Sigmoid colon (tissue), 7 donors: ENCODE data around the gene SLC6A18. TPM values are rescaled to one million over a fixed set of nuclear protein-coding genes. Genes with fewer than 3 reads are reported as not detected.

Experiments
- DNase-seq: peaks from one replicate; pipeline ENCODE4 v3.0.0-alpha.2; 2019
- H3K27ac ChIP-seq, 4 donors: fragments of 200-600 bp; sonication (generic); one replicate each; pipeline ENCODE4 v1.5.1; 2016 to 2019; ENCODE audit warnings: mild to moderate bottlenecking in 1 of 4
- H3K27me3 ChIP-seq, 3 donors: fragments of 200-600 bp; sonication (generic); one replicate each; pipeline ENCODE4 v1.5.1; 2019; ENCODE audit warnings: mild to moderate bottlenecking in 1 of 3
- H3K36me3 ChIP-seq, 4 donors: fragments of 200-600 bp; sonication (generic); one replicate each; pipeline ENCODE4 v1.5.1; 2016 to 2019
- H3K4me1 ChIP-seq, 4 donors: fragments of 200-600 bp; sonication (generic); one replicate each; pipeline ENCODE4 v1.5.1; 2017 to 2019
- H3K4me3 ChIP-seq, 4 donors: fragments of 200-600 bp; sonication (generic); one replicate each; pipeline ENCODE4 v1.5.1; 2017 to 2019; ENCODE audit warnings: mild to moderate bottlenecking in 2 of 4, moderate library complexity in 1 of 4
- H3K9me3 ChIP-seq, 4 donors: fragments of 200-600 bp in 3 of 4; sonication (generic) in 3 of 4; one replicate each; pipeline versions ENCODE4 v1.5.1 to v1.6.1; 2013 to 2019
- CTCF ChIP-seq, 4 experiments: fragments of 450-650 bp in 3 of 4; fragments of 200-600 bp in 1 of 4; IDR thresholded peaks; one replicate each; pipeline ENCODE4 v1.5.1; 2016 to 2019; ENCODE audit warnings: antibody characterized with exemption in 4 of 4, mild to moderate bottlenecking in 3 of 4, moderate library complexity in 2 of 4
- EP300 ChIP-seq, 4 donors: sonication (generic); formaldehyde crosslinking; IDR thresholded peaks; one replicate each; pipeline ENCODE4 v1.6.1; 2017; ENCODE audit warnings: antibody characterized with exemption in 4 of 4
- POLR2A ChIP-seq, 2 donors: fragments of 450-650 bp; IDR thresholded peaks; one replicate each; pipeline ENCODE4 v1.6.1; 2016; ENCODE audit warnings: antibody characterized with exemption in 2 of 2, mild to moderate bottlenecking in 2 of 2, moderate library complexity in 2 of 2
- POLR2AphosphoS5 ChIP-seq, 4 donors: sonication (generic); formaldehyde crosslinking; IDR thresholded peaks; one replicate each; pipeline ENCODE4 v1.6.1; 2017; ENCODE audit warnings: antibody characterized with exemption in 4 of 4
- WGBS, 2 donors: extraction: QIAGEN DNeasy Blood & Tissue Kit; methylation state at CpG; one replicate each; pipeline ENCODE4 v1.1.7; 2013; 5-methylcytosine and 5-hydroxymethylcytosine counted together
- intact Hi-C: fragments of 100-400 bp; cut with DNase I; formaldehyde crosslinking; loops from one replicate; pipeline ENCODE4 v1.15.1; 2023
- polyA plus RNA-seq, 3 donors: library from polyadenylated mRNA; stranded (reverse); fragments of 200-250 nt; gene quantifications; one replicate each; pipeline ENCODE4 v1.2.3, GENCODE V29; 2013
- total RNA-seq, 4 donors: library from RNA; depleted of rRNA; stranded (reverse); fragments of >200 nt; gene quantifications; one replicate each; pipeline ENCODE4 v1.1.0, GENCODE V29; 2016
- donor health status: healthy with polysubstance abuse.
- donor health status: Bipolar disorder and iron deficiency.
- donor health status: healthy.

SLC6A18 gene
- total and polyA plus RNA-seq, 7 donors, result 0.07 TPM; not detected in 6

- intact Hi-C loops, result no loop called here
- Histone ChIP-seq H3K36me3 (no peaks in the 10 kb centered on the region), H3K27me3 (peaks cover 0 to 26% (median 11%) of the 10 kb centered on the region in 3 donors), H3K27ac (no peak overlapping the region), H3K4me1 (no peaks in the 10 kb centered on the region), H3K9me3 (no peaks in the 10 kb centered on the region), H3K4me3 (no peak overlapping the region)
- TF ChIP-seq POLR2A (IDR thresholded peaks at IDR 0.05) (no peak), EP300 (IDR thresholded peaks at IDR 0.05) (no peak), CTCF (IDR thresholded peaks at IDR 0.05) (no peak), POLR2AphosphoS5 (IDR thresholded peaks at IDR 0.05) (no peak)
- WGBS, 2 donors, result 92 to 94% methylated on average over 19 of the region's 19 CpGs
- DNase-seq, result no peak
These were observed 4.3 kb upstream of the SLC6A18 start for GRCh38 chr5:1220831-1221230.

- H3K27me3 ChIP-seq, result peaks cover 0 to 28% (median 11%) of the 10 kb centered on the region in 3 donors
- no peaks in the 10 kb centered on the region for H3K4me1 ChIP-seq
- no peak for DNase-seq
- TF ChIP-seq POLR2A (IDR thresholded peaks at IDR 0.05) (no peak), POLR2AphosphoS5 (IDR thresholded peaks at IDR 0.05) (no peak), EP300 (IDR thresholded peaks at IDR 0.05) (no peak), CTCF (IDR thresholded peaks at IDR 0.05) (no peak)
- H3K27ac ChIP-seq, result no peak overlapping the region
- no peak overlapping the region for H3K4me3 ChIP-seq
- H3K9me3 ChIP-seq, result no peaks in the 10 kb centered on the region
- no peaks in the 10 kb centered on the region for H3K36me3 ChIP-seq
- intact Hi-C loops, result no loop called here
- WGBS, 2 donors, result 95% methylated on average over 10 of the region's 10 CpGs
These were observed 3.5 kb upstream of the SLC6A18 start for GRCh38 chr5:1221721-1222120.

GRCh38 chr5:1222147-1222546 lies 3.0 kb upstream of the SLC6A18 start:
- peaks cover 0 to 29% (median 11%) of the 10 kb centered on the region in 3 donors for H3K27me3 ChIP-seq
- H3K4me1 ChIP-seq, result no peaks in the 10 kb centered on the region
- intact Hi-C loops, result no loop called here
- WGBS, 2 donors, result 93 to 97% methylated on average over 9 of the region's 9 CpGs
- no peak overlapping the region for H3K4me3 ChIP-seq
- no peak for DNase-seq
- no peaks in the 10 kb centered on the region for H3K36me3 ChIP-seq
- no peak overlapping the region for H3K27ac ChIP-seq
- H3K9me3 ChIP-seq, result no peaks in the 10 kb centered on the region
- TF ChIP-seq POLR2A (IDR thresholded peaks at IDR 0.05) (no peak), EP300 (IDR thresholded peaks at IDR 0.05) (no peak), CTCF (IDR thresholded peaks at IDR 0.05) (no peak), POLR2AphosphoS5 (IDR thresholded peaks at IDR 0.05) (no peak)

- H3K27me3 ChIP-seq, result peaks cover 0 to 32% (median 11%) of the 10 kb centered on the region in 3 donors
- DNase-seq, result no peak
- TF ChIP-seq POLR2A (IDR thresholded peaks at IDR 0.05) (no peak), POLR2AphosphoS5 (IDR thresholded peaks at IDR 0.05) (no peak), CTCF (IDR thresholded peaks at IDR 0.05) (no peak), EP300 (IDR thresholded peaks at IDR 0.05) (no peak)
- H3K27ac ChIP-seq, result no peak overlapping the region
- intact Hi-C loops, result no loop called here
- no peak overlapping the region for H3K4me3 ChIP-seq
- WGBS, 2 donors, result 87 to 89% methylated on average over 27 of the region's 27 CpGs
- peaks cover 0 to 6% (median 4%) of the 10 kb centered on the region in 4 donors for H3K4me1 ChIP-seq
- no peaks in the 10 kb centered on the region for H3K36me3 ChIP-seq
- no peaks in the 10 kb centered on the region for H3K9me3 ChIP-seq
These were observed 2.4 kb upstream of the SLC6A18 start for GRCh38 chr5:1222621-1223277.

- Histone ChIP-seq H3K4me1 (peaks cover 0 to 11% (median 7%) of the 10 kb centered on the region in 4 donors), H3K27me3 (peaks cover 0 to 34% (median 11%) of the 10 kb centered on the region in 3 donors), H3K4me3 (no peak overlapping the region), H3K9me3 (no peaks in the 10 kb centered on the region), H3K36me3 (no peaks in the 10 kb centered on the region), H3K27ac (no peak overlapping the region)
- intact Hi-C loops, result no loop called here
- no peak for DNase-seq
- 83 to 91% methylated on average over 12 of the region's 12 CpGs for WGBS, 2 donors
- TF ChIP-seq EP300 (IDR thresholded peaks at IDR 0.05) (no peak), POLR2A (IDR thresholded peaks at IDR 0.05) (no peak), POLR2AphosphoS5 (IDR thresholded peaks at IDR 0.05) (no peak), CTCF (IDR thresholded peaks at IDR 0.05) (no peak)
These were observed 1.9 kb upstream of the SLC6A18 start for GRCh38 chr5:1223278-1223670.
